LoVo (cell line): ENCODE data around the gene GPC1.

Experiments used
- DNase-seq: peaks from one replicate; pipeline ENCODE4 v3.0.0-alpha.2; 2016; ENCODE audit warnings: low spot score

The GPC1 gene

GRCh38 chr2:240499309-240500301 is 64.1 kb downstream of the GPC1 start:
- no peak for DNase-seq

- no peak for DNase-seq
Measured at GRCh38 chr2:240500561-240501423, 65.3 kb downstream of the GPC1 start.

GRCh38 chr2:240501531-240501991 is 66.1 kb downstream of the GPC1 start:
- no peak for DNase-seq

- no peak for DNase-seq
Measured at GRCh38 chr2:240502059-240502429, 66.6 kb downstream of the GPC1 start.

GRCh38 chr2:240502430-240503121 is 67.1 kb downstream of the GPC1 start:
- DNase-seq: no peak

GRCh38 chr2:240503375-240503774 is 67.9 kb downstream of the GPC1 start:
- DNase-seq: no peak

GRCh38 chr2:240503848-240504247 is 68.4 kb downstream of the GPC1 start:
- DNase-seq: no peak

- DNase-seq: no peak
Measured at GRCh38 chr2:240505910-240506309, 70.4 kb downstream of the GPC1 start.

- DNase-seq: no peak
Measured at GRCh38 chr2:240506406-240507059, 71.1 kb downstream of the GPC1 start.

GRCh38 chr2:240507060-240507777 is 71.8 kb downstream of the GPC1 start:
- DNase-seq: no peak

- no peak for DNase-seq
Measured at GRCh38 chr2:240507778-240508251, 72.4 kb downstream of the GPC1 start.

- DNase-seq: no peak
Measured at GRCh38 chr2:240508832-240509545, 73.5 kb downstream of the GPC1 start.

- DNase-seq: no peak
Measured at GRCh38 chr2:240509667-240510512, 74.4 kb downstream of the GPC1 start.

- DNase-seq: no peak
Measured at GRCh38 chr2:240510513-240511210, 75.2 kb downstream of the GPC1 start.

GRCh38 chr2:240511351-240512108 is 76.1 kb downstream of the GPC1 start:
- no peak for DNase-seq

GRCh38 chr2:240512109-240512485 is 76.6 kb downstream of the GPC1 start:
- DNase-seq: no peak

- DNase-seq: no peak
Measured at GRCh38 chr2:240512666-240513535, 77.4 kb downstream of the GPC1 start.
